ENCODE results near the gene TAF1B. TPM values are rescaled to one million over a fixed set of nuclear protein-coding genes. Genes with fewer than 3 reads are reported as not detected.

TAF1B gene
- total RNA-seq (20.1 and 29.4 TPM in 2 replicates), polyA plus RNA-seq (5.0 and 6.3 TPM in 2 replicates), polyA minus RNA-seq (19.7 and 27.7 TPM in 2 replicates), Bru-seq, nascent RNA (percentile 84 among the genes with signal in this experiment), BruChase-seq, experiment 1, labeled RNA remaining after a 6-hour chase (percentile 61 among the genes with signal in this experiment), BruChase-seq, experiment 2, labeled RNA remaining after a 2-hour chase (percentile 64 among the genes with signal in this experiment)
- polyA plus RNA-seq (2011; cell fraction: cytosol; rRNA removed) = 10.3 and 10.4 TPM in 2 replicates
- polyA plus RNA-seq (2011; cell fraction: nucleus; rRNA removed) = 15.5 and 19.0 TPM in 2 replicates
- polyA plus RNA-seq (2012) = 12.5 and 15.3 TPM in 2 replicates
- 9.0 TPM for polyA minus RNA-seq (2011; cell fraction: cytosol; rRNA and poly(A)+ RNA removed)
- polyA minus RNA-seq (2011; cell fraction: nucleus; rRNA and poly(A)+ RNA removed) = 36.5 and 51.1 TPM in 2 replicates
- long read RNA-seq, transcript TAF1B-201 (15 exons, 2,387 nt) = major isoform, 17 of 28 reads
- long read RNA-seq, partial matches to known transcripts = 5 of 28 reads
- long read RNA-seq, other reads (novel, unspliced or antisense) = 6 of 28 reads

- FAIRE-seq (peak; percentile 92), DNase-seq (ENCODE audit: low read depth, low spot score) (peak; percentile 96)
- intact Hi-C loops (cut with micrococcal nuclease) (loop anchor here (1.0 to 5.0 kb wide), 5 partner anchors 109 to 212 kb away; partner anchors contain the start of gene GRHL1), dilution Hi-C loops (cut with MboI; ENCODE audit: extremely low pct_ligation_motif_present, low sequenced_read_pairs) (no loop called here)
- POLR2A ChIA-PET = interaction anchor here (0.6 to 1.0 kb wide), 5 partner anchors 10 to 213 kb away, joined by 3 to 4 read pairs (median 3); partner anchors contain the start of gene YWHAQ
- no peaks in the 10 kb centered on the region for H4K20me1 ChIP-seq (replicated peaks; ENCODE audit: control insufficient read depth, extremely low read depth, insufficient read depth, low read length)
- peaks cover 28% of the 10 kb centered on the region for H3K4me1 ChIP-seq (ENCODE audit: control insufficient read depth, extremely low read depth, insufficient read depth, low read length)
- H3K27me3 ChIP-seq (ENCODE audit: control insufficient read depth in 2 of 2, insufficient read depth in 2 of 2, low read length in 2 of 2) = no peaks in the 10 kb centered on the region
- CTCF ChIA-PET = interaction anchor here (0.7 to 2.7 kb wide), 18 partner anchors 9 to 254 kb away, joined by 3 to 28 read pairs (median 3); partner anchors contain the start of gene KLF11
- H3K4me3 ChIP-seq (replicated peaks in 1 of 3; ENCODE audit: insufficient read depth in 1 of 3, low read depth in 1 of 3, low read length in 3 of 3) = peak within 1 kb of the TSS; percentile 56 to 86 (median 84)
- peak within 1 kb of the TSS; percentile 87 for H3K9ac ChIP-seq (replicated peaks; ENCODE audit: extremely low read depth, insufficient read depth, low read length)
- TF ChIP-seq CTCF (IDR thresholded peaks at IDR 0.05; ENCODE audit: extremely low read depth in 1 of 2, insufficient read depth in 1 of 2, low read depth in 1 of 2, low read length in 2 of 2) = peak in 1 of 2 donors; percentile 42
- peak; percentile 80 for TF ChIP-seq POLR2A (IDR thresholded peaks at IDR 0.05; ENCODE audit: low read depth, low read length)
- TF ChIP-seq JUN (IDR thresholded peaks at IDR 0.05; ENCODE audit: borderline replicate concordance, insufficient read depth, insufficient read length, low read depth) = no peak
- no peak for TF ChIP-seq MYC (IDR thresholded peaks at IDR 0.05; ENCODE audit: low read depth, low read length)
- TF ChIP-seq GATA2 (IDR thresholded peaks at IDR 0.05; ENCODE audit: insufficient read depth, insufficient read length, low read depth, low read length) = no peak
- peak; percentile 53 for TF ChIP-seq POLR2AphosphoS5 (IDR thresholded peaks at IDR 0.05; ENCODE audit: insufficient read depth, low read depth, low read length)
- TF ChIP-seq FOS (IDR thresholded peaks at IDR 0.05; ENCODE audit: borderline replicate concordance, insufficient read depth, low read length) = no peak
- TF ChIP-seq MAX (IDR thresholded peaks at IDR 0.05; ENCODE audit: insufficient read depth, insufficient read length) = no peak
- TF ChIP-seq EZH2 (IDR thresholded peaks at IDR 0.05; ENCODE audit: borderline replicate concordance, low read depth, low read length, severe bottlenecking) = no peak
- no peaks in the 10 kb centered on the region for H3K9me3 ChIP-seq (replicated peaks; ENCODE audit: control insufficient read depth, insufficient read depth, low read length)
- H2AFZ ChIP-seq (ENCODE audit: low read depth, low read length) = peak within 1 kb of the TSS; percentile 89
- BruUV-seq (replicated peaks) = no TSS peak
- peak within 1 kb of the TSS; percentile 87 for H3K4me2 ChIP-seq (ENCODE audit: insufficient read depth, low read length)
- peaks cover 0 to 4% of the 10 kb centered on the region in 2 experiments for H3K36me3 ChIP-seq (ENCODE audit: control insufficient read depth in 2 of 2, extremely low read depth in 1 of 2, insufficient read depth in 2 of 2, low read length in 2 of 2)
- H3K79me2 ChIP-seq (ENCODE audit: control insufficient read depth, insufficient read depth, low read length) = peaks cover 42% of the 10 kb centered on the region
- H3K9me1 ChIP-seq (replicated peaks; ENCODE audit: control insufficient read depth, extremely low read depth, insufficient read depth, low read length) = no peaks in the 10 kb centered on the region
- H3K27ac ChIP-seq (ENCODE audit: insufficient read depth, low read depth, low read length) = peak within 1 kb of the TSS; percentile 78
These were observed at the start of gene TAF1B for GRCh38 chr2:9843229-9844035. TSS of gene TAF1B (plus strand) at chr2:9843474. CDS start at chr2:9843542, 68 bp downstream.

All from endothelial cell of umbilical vein (primary cell).